Spleen (tissue), 7 donors: Measurements from ENCODE around the gene TNPO3.

Source experiments
- POLR2A ChIP-seq, 3 donors: fragments of 450-650 bp; IDR thresholded peaks; one replicate each; pipeline ENCODE4 v1.5.1; 2017; ENCODE audit warnings: antibody characterized with exemption in 3 of 3, mild to moderate bottlenecking in 1 of 3
- POLR2AphosphoS5 ChIP-seq, 3 donors: sonication (generic); formaldehyde crosslinking; IDR thresholded peaks; one replicate each; pipeline ENCODE4 v1.5.1; 2017; ENCODE audit warnings: antibody characterized with exemption in 3 of 3
- TF ChIP-seq, protein P1 (sequence below), 11 experiments: fragments of 200-600 bp in 7 of 11; fragments of 450-650 bp in 4 of 11; sonication (generic) in 4 of 11; IDR thresholded peaks in 8 of 11; conservative IDR thresholded peaks in 3 of 11; 1 replicate in 7 of 11; 2 replicates in 4 of 11; pipeline versions ENCODE4 v1.4.0 to v1.8.0; 2016 to 2021; ENCODE audit warnings: antibody characterized with exemption in 11 of 11, inconsistent platforms in 4 of 11, mild to moderate bottlenecking in 1 of 11
- donor health status: DM: no; HTN: no; CAD: no; lungs with moderate emphysema.
- donor health status: DM: no; HTN: no; CAD: no.
- donor health status: DM: no; HTN: no; CAD: no.

DNA sequence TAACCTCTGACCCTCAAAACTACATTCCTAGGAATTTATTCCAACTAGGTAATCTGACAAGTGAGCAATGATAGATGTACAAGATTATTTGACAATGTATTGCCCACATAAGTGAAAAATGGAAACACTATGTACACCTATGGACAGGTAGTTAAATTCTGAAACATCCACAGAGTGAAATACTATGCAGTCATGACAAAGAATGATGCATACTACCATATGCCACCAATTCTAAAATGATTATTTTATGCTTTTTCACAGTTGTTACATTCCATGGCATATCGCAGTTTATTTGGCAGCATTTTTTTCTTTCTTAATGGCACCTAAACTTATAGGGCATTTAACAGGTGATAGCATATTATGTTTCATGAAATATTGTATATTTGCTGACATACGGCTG is 20.1 kb upstream of the TNPO3 start:
- TF ChIP-seq, protein P1, sequence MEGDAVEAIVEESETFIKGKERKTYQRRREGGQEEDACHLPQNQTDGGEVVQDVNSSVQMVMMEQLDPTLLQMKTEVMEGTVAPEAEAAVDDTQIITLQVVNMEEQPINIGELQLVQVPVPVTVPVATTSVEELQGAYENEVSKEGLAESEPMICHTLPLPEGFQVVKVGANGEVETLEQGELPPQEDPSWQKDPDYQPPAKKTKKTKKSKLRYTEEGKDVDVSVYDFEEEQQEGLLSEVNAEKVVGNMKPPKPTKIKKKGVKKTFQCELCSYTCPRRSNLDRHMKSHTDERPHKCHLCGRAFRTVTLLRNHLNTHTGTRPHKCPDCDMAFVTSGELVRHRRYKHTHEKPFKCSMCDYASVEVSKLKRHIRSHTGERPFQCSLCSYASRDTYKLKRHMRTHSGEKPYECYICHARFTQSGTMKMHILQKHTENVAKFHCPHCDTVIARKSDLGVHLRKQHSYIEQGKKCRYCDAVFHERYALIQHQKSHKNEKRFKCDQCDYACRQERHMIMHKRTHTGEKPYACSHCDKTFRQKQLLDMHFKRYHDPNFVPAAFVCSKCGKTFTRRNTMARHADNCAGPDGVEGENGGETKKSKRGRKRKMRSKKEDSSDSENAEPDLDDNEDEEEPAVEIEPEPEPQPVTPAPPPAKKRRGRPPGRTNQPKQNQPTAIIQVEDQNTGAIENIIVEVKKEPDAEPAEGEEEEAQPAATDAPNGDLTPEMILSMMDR (IDR thresholded peaks at IDR 0.05 in 8 of 11, conservative IDR thresholded peaks at IDR 0.05 in 3 of 11): no peak
- TF ChIP-seq POLR2AphosphoS5 (IDR thresholded peaks at IDR 0.05): no peak
- TF ChIP-seq POLR2A (IDR thresholded peaks at IDR 0.05): no peak
